Endothelial cell of umbilical vein (primary cell): ENCODE measurements around the gene SUSD6. TPM values are rescaled to one million over a fixed set of nuclear protein-coding genes. Genes with fewer than 3 reads are reported as not detected.

Experiments used
- BruUV-seq: library from RNA; stranded (reverse); fragments of 400-500 nt; replicated peaks from 2 replicates; lab custom pipeline; 2021; lab: Mats Ljungman, UMichigan
- CTCF ChIA-PET: fragments of 300-600, 350-600 bp; sonication (Branson Sonifier 250); formaldehyde crosslinking; loops from one replicate; lab custom pipeline; 2021; ENCODE audit warnings: antibody characterized with exemption, inconsistent platforms; lab: Charles Lee
- POLR2A ChIA-PET: fragments of 300-600, 350-600 bp; sonication (Branson Sonifier 250); formaldehyde crosslinking; loops from one replicate; lab custom pipeline; 2021; ENCODE audit warnings: antibody characterized with exemption, inconsistent platforms; lab: Charles Lee
- DNase-seq: peaks from one replicate; pipeline ENCODE4 v3.0.0-alpha.2; 2011; ENCODE audit warnings: low read depth, low spot score
- FAIRE-seq: peaks from 2 replicates; lab custom pipeline; 2011; peaks lifted over from hg19 to GRCh38; lab: Jason Lieb, UNC
- H2AFZ ChIP-seq: 2 replicates; pipeline ENCODE4 v1.6.0; 2012; ENCODE audit warnings: low read depth, low read length, control low read depth, inconsistent platforms
- H3K27ac ChIP-seq: 2 replicates; pipeline ENCODE4 v1.5.1; 2011; ENCODE audit warnings: low read depth, mild to moderate bottlenecking, control low read depth, low read length, moderate library complexity; ENCODE audit not compliant: insufficient read depth
- H3K27me3 ChIP-seq, 2 experiments: 2 replicates each; pipeline versions ENCODE4 v1.6.0 to v1.6.1; 2011; ENCODE audit warnings: low read length in 2 of 2, mixed read lengths in 1 of 2; ENCODE audit not compliant: control insufficient read depth in 2 of 2, insufficient read depth in 2 of 2
- H3K36me3 ChIP-seq, 2 experiments: 2 replicates in 1 of 2; 3 replicates in 1 of 2; pipeline ENCODE4 v1.5.1; 2011; ENCODE audit warnings: low read length in 2 of 2, mild to moderate bottlenecking in 1 of 2, moderate library complexity in 1 of 2; ENCODE audit not compliant: control insufficient read depth in 2 of 2, insufficient read depth in 2 of 2; ENCODE audit errors: extremely low read depth in 1 of 2
- H3K4me1 ChIP-seq: 3 replicates; pipeline ENCODE4 v1.5.1; 2011; ENCODE audit warnings: mild to moderate bottlenecking, low read length; ENCODE audit not compliant: control insufficient read depth, insufficient read depth; ENCODE audit errors: extremely low read depth
- H3K4me2 ChIP-seq: 2 replicates; pipeline ENCODE4 v1.6.1; 2011; ENCODE audit warnings: low read length, control low read depth, mixed read lengths; ENCODE audit not compliant: insufficient read depth
- H3K4me3 ChIP-seq, 3 experiments: fragments of 200-600 bp in 1 of 3; sonication (generic), shearing (Covaris generic) in 1 of 3; replicated peaks in 1 of 3; 2 replicates each; pipeline ENCODE4 v1.5.1; 2011 to 2016; ENCODE audit warnings: control low read depth in 3 of 3, low read length in 3 of 3, mild to moderate bottlenecking in 2 of 3, inconsistent platforms in 1 of 3, low read depth in 1 of 3, moderate library complexity in 1 of 3; ENCODE audit not compliant: insufficient read depth in 1 of 3
- H3K79me2 ChIP-seq: 2 replicates; pipeline ENCODE4 v1.6.0; 2012; ENCODE audit warnings: low read length, inconsistent platforms; ENCODE audit not compliant: control insufficient read depth, insufficient read depth
- H3K9ac ChIP-seq: replicated peaks from 2 replicates; pipeline ENCODE3; 2011; ENCODE audit warnings: low read length, control low read depth; ENCODE audit not compliant: insufficient read depth; ENCODE audit errors: extremely low read depth
- H3K9me1 ChIP-seq: replicated peaks from 3 replicates; pipeline ENCODE4 v1.6.0; 2011; ENCODE audit warnings: mild to moderate bottlenecking, low read length; ENCODE audit not compliant: control insufficient read depth, insufficient read depth; ENCODE audit errors: extremely low read depth
- H3K9me3 ChIP-seq: replicated peaks from 2 replicates; pipeline ENCODE4 v1.5.1; 2012; ENCODE audit warnings: low read length, inconsistent platforms; ENCODE audit not compliant: control insufficient read depth, insufficient read depth
- H4K20me1 ChIP-seq: replicated peaks from 2 replicates; pipeline ENCODE3; 2011; ENCODE audit warnings: mild to moderate bottlenecking, low read length; ENCODE audit not compliant: control insufficient read depth, insufficient read depth; ENCODE audit errors: extremely low read depth
- EZH2 ChIP-seq: IDR thresholded peaks from 2 replicates; pipeline ENCODE4 v1.6.1; 2012; ENCODE audit warnings: borderline replicate concordance, low read depth, mild to moderate bottlenecking, moderate library complexity, low read length, inconsistent platforms; ENCODE audit not compliant: severe bottlenecking
- FOS ChIP-seq: IDR thresholded peaks from 2 replicates; pipeline ENCODE4 v1.6.1; 2011; ENCODE audit warnings: mild to moderate bottlenecking, low read length, moderate library complexity, borderline replicate concordance; ENCODE audit not compliant: insufficient read depth
- GATA2 ChIP-seq: IDR thresholded peaks from 2 replicates; pipeline ENCODE4 v1.7.0; 2011; ENCODE audit warnings: low read depth, mild to moderate bottlenecking, moderate library complexity, mixed read lengths, low read length; ENCODE audit not compliant: insufficient read length, insufficient read depth
- JUN ChIP-seq: IDR thresholded peaks from 2 replicates; pipeline ENCODE4 v1.6.1; 2011; ENCODE audit warnings: borderline replicate concordance, low read depth; ENCODE audit not compliant: insufficient read length, insufficient read depth
- MYC ChIP-seq: IDR thresholded peaks from one replicate; pipeline ENCODE4 v1.6.1; 2011; ENCODE audit warnings: mild to moderate bottlenecking, low read depth, low read length
- POLR2A ChIP-seq: IDR thresholded peaks from 2 replicates; pipeline ENCODE4 v1.6.1; 2012; ENCODE audit warnings: low read depth, mild to moderate bottlenecking, control low read depth, low read length
- POLR2AphosphoS5 ChIP-seq: IDR thresholded peaks from 2 replicates; pipeline ENCODE4 v1.6.1; 2012; ENCODE audit warnings: low read depth, mild to moderate bottlenecking, control low read depth, low read length, moderate library complexity; ENCODE audit not compliant: insufficient read depth
- dilution Hi-C: fragments of 300-500 bp; cut with MboI; formaldehyde crosslinking; loops from one replicate; pipeline ENCODE4 v1.15.0; 2019; ENCODE audit warnings: low sequenced_read_pairs; ENCODE audit not compliant: extremely low pct_ligation_motif_present
- intact Hi-C: fragments of 100-400 bp; cut with micrococcal nuclease; formaldehyde crosslinking; loops from one replicate; pipeline ENCODE4 v1.10.0; 2022
- polyA plus RNA-seq, 4 experiments: library from polyadenylated mRNA; depleted of rRNA in 3 of 4; stranded (reverse) in 3 of 4; unstranded in 1 of 4; fragments of >200 nt; gene quantifications; 2 replicates each; pipeline versions ENCODE4 v1.2.1 to v1.2.3, GENCODE V29; 2011 to 2012; ENCODE audit warnings: missing spikeins in 1 of 4
- total RNA-seq: library from RNA; stranded (reverse); gene quantifications from 2 replicates; pipeline ENCODE4 v1.2.3, GENCODE V29; 2021
- TF ChIP-seq, protein P1 (sequence below), 2 donors: IDR thresholded peaks; 1 replicate in 1 of 2; 2 replicates in 1 of 2; pipeline ENCODE4 v1.5.1; 2011; ENCODE audit warnings: low read length in 2 of 2, mild to moderate bottlenecking in 2 of 2, moderate library complexity in 2 of 2, control low read depth in 1 of 2, inconsistent platforms in 1 of 2, low read depth in 1 of 2; ENCODE audit not compliant: insufficient read depth in 1 of 2; ENCODE audit errors: extremely low read depth in 1 of 2
- TF ChIP-seq, protein P2 (sequence below): IDR thresholded peaks from 2 replicates; pipeline ENCODE4 v1.6.1; 2011; ENCODE audit not compliant: insufficient read depth, insufficient read length

SUSD6 gene
- total and polyA plus RNA-seq, 2 donors (not counting 3 experiments of a cell fraction or from before 2014, with no cell fraction given): 13.4 to 19.5 TPM

- DNase-seq (no peak), FAIRE-seq (no peak)
- H3K9me1 ChIP-seq: no peaks in the 10 kb centered on the region
- H3K4me1 ChIP-seq: peaks cover 4% of the 10 kb centered on the region
- H3K27ac ChIP-seq: no peak overlapping the region
- no peaks in the 10 kb centered on the region for H3K36me3 ChIP-seq
- H2AFZ ChIP-seq: no peak overlapping the region
- no peak overlapping the region for H3K4me3 ChIP-seq
- ChIA-PET POLR2A (no interaction called here), CTCF (no interaction called here)
- H3K27me3 ChIP-seq: no peaks in the 10 kb centered on the region
- TF ChIP-seq, protein P1, sequence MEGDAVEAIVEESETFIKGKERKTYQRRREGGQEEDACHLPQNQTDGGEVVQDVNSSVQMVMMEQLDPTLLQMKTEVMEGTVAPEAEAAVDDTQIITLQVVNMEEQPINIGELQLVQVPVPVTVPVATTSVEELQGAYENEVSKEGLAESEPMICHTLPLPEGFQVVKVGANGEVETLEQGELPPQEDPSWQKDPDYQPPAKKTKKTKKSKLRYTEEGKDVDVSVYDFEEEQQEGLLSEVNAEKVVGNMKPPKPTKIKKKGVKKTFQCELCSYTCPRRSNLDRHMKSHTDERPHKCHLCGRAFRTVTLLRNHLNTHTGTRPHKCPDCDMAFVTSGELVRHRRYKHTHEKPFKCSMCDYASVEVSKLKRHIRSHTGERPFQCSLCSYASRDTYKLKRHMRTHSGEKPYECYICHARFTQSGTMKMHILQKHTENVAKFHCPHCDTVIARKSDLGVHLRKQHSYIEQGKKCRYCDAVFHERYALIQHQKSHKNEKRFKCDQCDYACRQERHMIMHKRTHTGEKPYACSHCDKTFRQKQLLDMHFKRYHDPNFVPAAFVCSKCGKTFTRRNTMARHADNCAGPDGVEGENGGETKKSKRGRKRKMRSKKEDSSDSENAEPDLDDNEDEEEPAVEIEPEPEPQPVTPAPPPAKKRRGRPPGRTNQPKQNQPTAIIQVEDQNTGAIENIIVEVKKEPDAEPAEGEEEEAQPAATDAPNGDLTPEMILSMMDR (IDR thresholded peaks at IDR 0.05; ENCODE audit: extremely low read depth in 1 of 2, insufficient read depth in 1 of 2, low read depth in 1 of 2, low read length in 2 of 2): no peak
- no peak overlapping the region for H3K4me2 ChIP-seq
- dilution Hi-C loops (no loop called here), intact Hi-C loops (no loop called here)
- H4K20me1 ChIP-seq: no peaks in the 10 kb centered on the region
- no peak overlapping the region for H3K9ac ChIP-seq
- H3K9me3 ChIP-seq: no peaks in the 10 kb centered on the region
- no TSS peak for BruUV-seq
- peaks cover 1% of the 10 kb centered on the region for H3K79me2 ChIP-seq
Measured at GRCh38 chr14:69693801-69694729, 82.7 kb downstream of the SUSD6 start.

GRCh38 chr14:69694730-69695281 is 83.4 kb downstream of the SUSD6 start:
- no peaks in the 10 kb centered on the region for H3K9me1 ChIP-seq
- DNase-seq (peak; percentile 71), FAIRE-seq (peak; percentile 21)
- no peaks in the 10 kb centered on the region for H4K20me1 ChIP-seq
- H3K27ac ChIP-seq: no peak overlapping the region
- H3K4me3 ChIP-seq: no peak overlapping the region
- no TSS peak for BruUV-seq
- H3K9ac ChIP-seq: no peak overlapping the region
- dilution Hi-C loops: no loop called here
- CTCF ChIA-PET: no interaction called here
- no peak overlapping the region for H2AFZ ChIP-seq
- H3K4me1 ChIP-seq: peaks cover 4% of the 10 kb centered on the region
- POLR2A ChIA-PET: no interaction called here
- H3K4me2 ChIP-seq: no peak overlapping the region
- no peaks in the 10 kb centered on the region for H3K36me3 ChIP-seq
- TF ChIP-seq POLR2AphosphoS5 (no peak), POLR2A (no peak), GATA2 (no peak), FOS (no peak), MYC (no peak), EZH2 (no peak), JUN (no peak)
- TF ChIP-seq, protein P2, sequence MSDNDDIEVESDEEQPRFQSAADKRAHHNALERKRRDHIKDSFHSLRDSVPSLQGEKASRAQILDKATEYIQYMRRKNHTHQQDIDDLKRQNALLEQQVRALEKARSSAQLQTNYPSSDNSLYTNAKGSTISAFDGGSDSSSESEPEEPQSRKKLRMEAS: no peak
- TF ChIP-seq, protein P1 (IDR thresholded peaks at IDR 0.05; ENCODE audit: extremely low read depth in 1 of 2, insufficient read depth in 1 of 2, low read depth in 1 of 2, low read length in 2 of 2): no peak
- peaks cover 1% of the 10 kb centered on the region for H3K79me2 ChIP-seq
- H3K27me3 ChIP-seq: no peaks in the 10 kb centered on the region
- H3K9me3 ChIP-seq: no peaks in the 10 kb centered on the region
- intact Hi-C loops: loop anchor here (5.0 kb wide), 1 partner anchor 473 kb away; no protein-coding TSS in a partner anchor
